Measurements from ENCODE around the gene PGAP2. TPM values are rescaled to one million over a fixed set of nuclear protein-coding genes. Genes with fewer than 3 reads are reported as not detected.
A peak's percentile ranks its signal among the peaks of the same experiment; 100 is the strongest.
"Not testable (repeated sequence)": the region's sequence is repeated elsewhere in the genome, so short reads cannot be mapped to it uniquely, and the experiment has no call there.

The PGAP2 gene
- total RNA-seq, 1 donor from 2014 or later = 22.4 TPM

GRCh38 chr11:3860375-3860774 lies 52.0 kb downstream of the PGAP2 start:
- DNase-seq (ENCODE audit: low read depth) (no peak), FAIRE-seq (no peak)
- Histone ChIP-seq H3K27me3 (ENCODE audit: insufficient read depth, low read length) (no peaks in the 10 kb centered on the region), H2AFZ (ENCODE audit: low read depth, low read length) (no peak overlapping the region), H3K27ac (ENCODE audit: low read depth, low read length) (no peak overlapping the region), H3K4me1 (ENCODE audit: insufficient read depth, low read length) (peaks cover 9% of the 10 kb centered on the region), H3K36me3 (ENCODE audit: insufficient read depth, low read length) (no peaks in the 10 kb centered on the region), H3K4me2 (ENCODE audit: low read length) (no peak overlapping the region), H3K4me3 (ENCODE audit: insufficient read depth, low read depth, low read length) (no peak overlapping the region), H4K20me1 (ENCODE audit: insufficient read depth, low read length) (peaks cover 23% of the 10 kb centered on the region), H3K9me3 (ENCODE audit: insufficient read depth, low read depth, low read length) (no peaks in the 10 kb centered on the region), H3K9ac (ENCODE audit: low read length) (no peak overlapping the region), H3K79me2 (ENCODE audit: insufficient read depth, low read length) (peaks cover 60% of the 10 kb centered on the region)
- no peaks in the 10 kb centered on the region for H3K27me3 Mint-ChIP-seq (ENCODE audit: low read depth, unreplicated experiment)
- TF ChIP-seq EZH2 (IDR thresholded peaks at IDR 0.05; ENCODE audit: insufficient read depth, low read length) = no peak
- TF ChIP-seq CTCF (IDR thresholded peaks at IDR 0.05; ENCODE audit: insufficient read depth, low read depth, low read length) = no peak
- peaks cover 46% of the 10 kb centered on the region for H3K4me1 Mint-ChIP-seq (ENCODE audit: low read depth, unreplicated experiment)
- H3K27ac Mint-ChIP-seq (ENCODE audit: unreplicated experiment) = peak overlapping the region; percentile 34
- H3K36me3 Mint-ChIP-seq (ENCODE audit: low read depth, unreplicated experiment) = peaks cover 2% of the 10 kb centered on the region
- no peaks in the 10 kb centered on the region for H3K9me3 Mint-ChIP-seq (ENCODE audit: unreplicated experiment)
- no peak overlapping the region for H3K4me3 Mint-ChIP-seq (ENCODE audit: unreplicated experiment)

GRCh38 chr11:3860898-3861393 lies 52.6 kb downstream of the PGAP2 start:
- Histone ChIP-seq H4K20me1 (ENCODE audit: insufficient read depth, low read length) (peaks cover 23% of the 10 kb centered on the region), H3K79me2 (ENCODE audit: insufficient read depth, low read length) (peaks cover 58% of the 10 kb centered on the region)
- not testable (repeated sequence) for FAIRE-seq

GRCh38 chr11:3861683-3862082 lies 53.3 kb downstream of the PGAP2 start:
- peak overlapping the region; percentile 75 for H3K27ac Mint-ChIP-seq (ENCODE audit: unreplicated experiment)
- Histone ChIP-seq H3K9me3 (ENCODE audit: insufficient read depth, low read depth, low read length) (no peaks in the 10 kb centered on the region), H3K36me3 (ENCODE audit: insufficient read depth, low read length) (no peaks in the 10 kb centered on the region), H3K9ac (ENCODE audit: low read length) (no peak overlapping the region), H4K20me1 (ENCODE audit: insufficient read depth, low read length) (peaks cover 16% of the 10 kb centered on the region), H3K27me3 (ENCODE audit: insufficient read depth, low read length) (no peaks in the 10 kb centered on the region), H3K79me2 (ENCODE audit: insufficient read depth, low read length) (peaks cover 54% of the 10 kb centered on the region), H2AFZ (ENCODE audit: low read depth, low read length) (no peak overlapping the region), H3K4me3 (ENCODE audit: insufficient read depth, low read depth, low read length) (no peak overlapping the region), H3K4me1 (ENCODE audit: insufficient read depth, low read length) (peaks cover 11% of the 10 kb centered on the region), H3K27ac (ENCODE audit: low read depth, low read length) (no peak overlapping the region), H3K4me2 (ENCODE audit: low read length) (no peak overlapping the region)
- no peaks in the 10 kb centered on the region for H3K27me3 Mint-ChIP-seq (ENCODE audit: low read depth, unreplicated experiment)
- DNase-seq (ENCODE audit: low read depth) (no peak), FAIRE-seq (no peak)
- H3K4me1 Mint-ChIP-seq (ENCODE audit: low read depth, unreplicated experiment) = peaks cover 51% of the 10 kb centered on the region
- peaks cover 2% of the 10 kb centered on the region for H3K36me3 Mint-ChIP-seq (ENCODE audit: low read depth, unreplicated experiment)
- no peak for TF ChIP-seq EZH2 (IDR thresholded peaks at IDR 0.05; ENCODE audit: insufficient read depth, low read length)
- H3K9me3 Mint-ChIP-seq (ENCODE audit: unreplicated experiment) = no peaks in the 10 kb centered on the region
- H3K4me3 Mint-ChIP-seq (ENCODE audit: unreplicated experiment) = no peak overlapping the region

More at GRCh38 chr11:3860898-3861393, 52.6 kb downstream of the PGAP2 start:
- H3K27ac ChIP-seq (ENCODE audit: low read depth, low read length); H3K36me3 Mint-ChIP-seq (ENCODE audit: low read depth, unreplicated experiment); H3K9me3 ChIP-seq (ENCODE audit: insufficient read depth, low read depth, low read length); H2AFZ ChIP-seq (ENCODE audit: low read depth, low read length); H3K4me3 Mint-ChIP-seq (ENCODE audit: unreplicated experiment); H3K9ac ChIP-seq (ENCODE audit: low read length); H3K4me2 ChIP-seq (ENCODE audit: low read length); DNase-seq (ENCODE audit: low read depth); H3K27me3 Mint-ChIP-seq (ENCODE audit: low read depth, unreplicated experiment); H3K9me3 Mint-ChIP-seq (ENCODE audit: unreplicated experiment); H3K27me3 ChIP-seq (ENCODE audit: insufficient read depth, low read length); H3K36me3 ChIP-seq (ENCODE audit: insufficient read depth, low read length); H3K4me3 ChIP-seq (ENCODE audit: insufficient read depth, low read depth, low read length): not testable (repeated sequence)
- peaks cover 14% of the 10 kb centered on the region for H3K4me1 ChIP-seq (ENCODE audit: insufficient read depth, low read length)
- Mint-ChIP-seq H3K4me1 (ENCODE audit: low read depth, unreplicated experiment) (peaks cover 51% of the 10 kb centered on the region), H3K27ac (ENCODE audit: unreplicated experiment) (peak overlapping the region; percentile 34)

All from astrocyte (in vitro differentiated cells and primary cell).